CD14-positive monocyte (primary cell): Measurements from ENCODE around the gene CHI3L1. TPM values are rescaled to one million over a fixed set of nuclear protein-coding genes. Genes with fewer than 3 reads are reported as not detected.

ENCODE experiments used
- DNase-seq, 3 donors: peaks; one replicate each; pipeline ENCODE4 v3.0.0-alpha.2; 2011 to 2022
- H2AFZ ChIP-seq: 2 replicates; pipeline ENCODE4 v1.6.0; 2012; ENCODE audit warnings: mild to moderate bottlenecking, low read depth, low read length, inconsistent platforms; ENCODE audit not compliant: insufficient read depth, poor library complexity, severe bottlenecking
- H3K27ac ChIP-seq, 2 donors: 1 replicate in 1 of 2; 2 replicates in 1 of 2; pipeline ENCODE4 v1.5.1; 2012 to 2013; ENCODE audit warnings: low read length in 2 of 2, control low read depth in 1 of 2, inconsistent platforms in 1 of 2, low read depth in 1 of 2, mild to moderate bottlenecking in 1 of 2
- H3K27me3 ChIP-seq, 2 donors: one replicate each; pipeline versions ENCODE4 v1.6.0 to v1.6.1; 2011 to 2013; ENCODE audit warnings: low read length in 2 of 2; ENCODE audit not compliant: control insufficient read depth in 2 of 2, insufficient read depth in 2 of 2
- H3K36me3 ChIP-seq, 2 donors: replicated peaks in 1 of 2; 1 replicate in 1 of 2; 2 replicates in 1 of 2; pipeline versions ENCODE4 v1.5.1 to v1.6.1; 2012 to 2013; ENCODE audit warnings: low read length in 2 of 2, control low read depth in 1 of 2, inconsistent platforms in 1 of 2, mild to moderate bottlenecking in 1 of 2; ENCODE audit not compliant: insufficient read depth in 2 of 2, control insufficient read depth in 1 of 2
- H3K4me1 ChIP-seq, 2 donors: 1 replicate in 1 of 2; 2 replicates in 1 of 2; pipeline versions ENCODE4 v1.5.1 to v1.6.1; 2012 to 2013; ENCODE audit warnings: low read length in 2 of 2, control low read depth in 1 of 2, inconsistent platforms in 1 of 2, mild to moderate bottlenecking in 1 of 2, moderate library complexity in 1 of 2; ENCODE audit not compliant: insufficient read depth in 2 of 2, control insufficient read depth in 1 of 2
- H3K4me2 ChIP-seq: replicated peaks from 2 replicates; pipeline ENCODE3; 2012; ENCODE audit warnings: low read length, moderate library complexity, mild to moderate bottlenecking; ENCODE audit not compliant: poor library complexity, severe bottlenecking; ENCODE audit errors: extremely low read depth
- H3K4me3 ChIP-seq, 3 experiments: fragments of 200-600 bp in 1 of 3; sonication (generic) in 1 of 3; replicated peaks in 1 of 3; 1 replicate in 2 of 3; 2 replicates in 1 of 3; pipeline ENCODE4 v1.5.1; 2011 to 2013; ENCODE audit warnings: low read length in 3 of 3, mild to moderate bottlenecking in 3 of 3, control low read depth in 2 of 3, low read depth in 2 of 3, inconsistent platforms in 1 of 3, moderate library complexity in 1 of 3
- H3K79me2 ChIP-seq: 2 replicates; pipeline ENCODE4 v1.6.0; 2012; ENCODE audit warnings: mild to moderate bottlenecking, control low read depth, inconsistent platforms, low read length, moderate library complexity; ENCODE audit not compliant: insufficient read depth
- H3K9ac ChIP-seq: 2 replicates; pipeline ENCODE4 v1.6.0; 2017; ENCODE audit warnings: low read length, mild to moderate bottlenecking; ENCODE audit not compliant: insufficient read depth, poor library complexity, severe bottlenecking
- H3K9me3 ChIP-seq, 2 donors: replicated peaks in 1 of 2; 1 replicate in 1 of 2; 2 replicates in 1 of 2; pipeline versions ENCODE4 v1.5.1 to v1.6.1; 2012 to 2013; ENCODE audit warnings: low read length in 2 of 2, control low read depth in 1 of 2; ENCODE audit not compliant: control insufficient read depth in 1 of 2, insufficient read depth in 1 of 2
- H4K20me1 ChIP-seq: 2 replicates; pipeline ENCODE4 v1.6.0; 2012; ENCODE audit warnings: mild to moderate bottlenecking, low read length, control low read depth, moderate library complexity; ENCODE audit not compliant: insufficient read depth
- H3K27ac Mint-ChIP-seq, 7 donors: one replicate each; pipeline ENCODE4 v1.8.0; 2020; ENCODE audit warnings: mild to moderate bottlenecking in 7 of 7, mixed read lengths in 7 of 7, moderate library complexity in 6 of 7, inconsistent platforms in 2 of 7
- H3K27me3 Mint-ChIP-seq, 3 donors: one replicate each; pipeline ENCODE4 v1.8.0; 2021 to 2022; ENCODE audit warnings: low read depth in 3 of 3, mild to moderate bottlenecking in 3 of 3, mixed read lengths in 3 of 3, moderate library complexity in 3 of 3, inconsistent platforms in 1 of 3
- H3K36me3 Mint-ChIP-seq, 2 donors: one replicate each; pipeline ENCODE4 v1.8.0; 2020; ENCODE audit warnings: mixed read lengths in 2 of 2, inconsistent platforms in 1 of 2, mild to moderate bottlenecking in 1 of 2
- H3K4me1 Mint-ChIP-seq: one replicate; pipeline ENCODE4 v1.8.0; 2020; ENCODE audit warnings: mild to moderate bottlenecking, mixed read lengths
- H3K4me3 Mint-ChIP-seq, 2 donors: one replicate each; pipeline ENCODE4 v1.8.0; 2020; ENCODE audit warnings: mild to moderate bottlenecking in 2 of 2, mixed read lengths in 2 of 2, moderate library complexity in 1 of 2
- H3K9me3 Mint-ChIP-seq, 7 donors: one replicate each; pipeline ENCODE4 v1.8.0; 2020 to 2022; ENCODE audit warnings: mixed read lengths in 7 of 7, mild to moderate bottlenecking in 6 of 7, moderate library complexity in 6 of 7, inconsistent platforms in 2 of 7
- WGBS: methylation state at CpG from one replicate; pipeline ENCODE4 v1.1.5; 2013; ENCODE audit warnings: missing lambda C conversion rate; ENCODE audit not compliant: insufficient coverage; 5-methylcytosine and 5-hydroxymethylcytosine counted together
- intact Hi-C, 2 donors: fragments of 100-400 bp; cut with micrococcal nuclease; formaldehyde crosslinking; loops; one replicate each; pipeline versions ENCODE4 v1.15.0 to v1.15.1; 2023
- polyA plus RNA-seq, 3 donors: library from polyadenylated mRNA; depleted of rRNA in 1 of 3; unstranded in 2 of 3; stranded (reverse) in 1 of 3; fragments of 300-500 nt in 2 of 3; fragments of >200 nt in 1 of 3; fragmentation: Illumina TruSeq in 2 of 3; gene quantifications; 1 replicate in 2 of 3; 2 replicates in 1 of 3; pipeline ENCODE4 v1.2.3, GENCODE V29; 2012 to 2021
- TF ChIP-seq, protein P1 (sequence below): fragments of 200-600 bp; IDR thresholded peaks from one replicate; pipeline ENCODE4 v1.8.0; 2022; ENCODE audit warnings: antibody characterized with exemption, mild to moderate bottlenecking

The CHI3L1 gene
- polyA plus RNA-seq, 3 donors: 0.37 to 0.44 (median 0.43) TPM

DNA sequence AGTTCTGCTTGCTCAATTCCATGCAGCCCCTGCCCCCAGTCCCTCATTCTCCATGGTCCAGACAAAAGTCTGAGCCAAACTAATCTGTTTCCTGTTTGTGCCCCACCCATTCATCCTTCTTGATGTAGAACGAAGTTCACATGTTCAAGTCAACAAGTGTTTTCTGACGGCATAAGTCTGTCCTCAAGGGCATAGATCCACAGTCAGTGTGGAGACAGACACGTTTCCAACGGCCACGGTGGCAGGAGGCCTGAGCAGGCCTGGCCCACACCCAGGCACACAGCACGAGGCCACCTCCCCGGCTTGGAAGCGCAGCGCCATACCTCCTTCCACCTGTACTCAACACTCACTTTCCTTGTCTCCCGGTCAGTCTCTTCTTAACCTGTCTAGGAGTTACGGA, 42.9 kb downstream of the CHI3L1 start:
- no peak overlapping the region for H3K27ac ChIP-seq
- H2AFZ ChIP-seq: no peak overlapping the region
- Mint-ChIP-seq H3K27ac (peak overlapping the region in 2 of 7 donors; percentile 1 to 8), H3K4me1 (no peaks in the 10 kb centered on the region), H3K36me3 (no peaks in the 10 kb centered on the region), H3K9me3 (no peaks in the 10 kb centered on the region), H3K4me3 (no peak overlapping the region), H3K27me3 (peaks cover 0 to 13% (median 6%) of the 10 kb centered on the region in 3 donors)
- H3K4me3 ChIP-seq: no peak overlapping the region
- DNase-seq: no peak
- H4K20me1 ChIP-seq: no peaks in the 10 kb centered on the region
- intact Hi-C loops: no loop called here
- peaks cover 0 to 2% of the 10 kb centered on the region in 2 donors for H3K9me3 ChIP-seq
- H3K9ac ChIP-seq: no peak overlapping the region
- H3K4me1 ChIP-seq: no peaks in the 10 kb centered on the region
- WGBS: 95% methylated on average over 7 of the region's 11 CpGs
- no peaks in the 10 kb centered on the region for H3K79me2 ChIP-seq
- no peak overlapping the region for H3K4me2 ChIP-seq
- TF ChIP-seq, protein P1, sequence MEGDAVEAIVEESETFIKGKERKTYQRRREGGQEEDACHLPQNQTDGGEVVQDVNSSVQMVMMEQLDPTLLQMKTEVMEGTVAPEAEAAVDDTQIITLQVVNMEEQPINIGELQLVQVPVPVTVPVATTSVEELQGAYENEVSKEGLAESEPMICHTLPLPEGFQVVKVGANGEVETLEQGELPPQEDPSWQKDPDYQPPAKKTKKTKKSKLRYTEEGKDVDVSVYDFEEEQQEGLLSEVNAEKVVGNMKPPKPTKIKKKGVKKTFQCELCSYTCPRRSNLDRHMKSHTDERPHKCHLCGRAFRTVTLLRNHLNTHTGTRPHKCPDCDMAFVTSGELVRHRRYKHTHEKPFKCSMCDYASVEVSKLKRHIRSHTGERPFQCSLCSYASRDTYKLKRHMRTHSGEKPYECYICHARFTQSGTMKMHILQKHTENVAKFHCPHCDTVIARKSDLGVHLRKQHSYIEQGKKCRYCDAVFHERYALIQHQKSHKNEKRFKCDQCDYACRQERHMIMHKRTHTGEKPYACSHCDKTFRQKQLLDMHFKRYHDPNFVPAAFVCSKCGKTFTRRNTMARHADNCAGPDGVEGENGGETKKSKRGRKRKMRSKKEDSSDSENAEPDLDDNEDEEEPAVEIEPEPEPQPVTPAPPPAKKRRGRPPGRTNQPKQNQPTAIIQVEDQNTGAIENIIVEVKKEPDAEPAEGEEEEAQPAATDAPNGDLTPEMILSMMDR: no peak
- H3K27me3 ChIP-seq: peaks cover 0 to 19% of the 10 kb centered on the region in 2 donors
- no peaks in the 10 kb centered on the region for H3K36me3 ChIP-seq

DNA sequence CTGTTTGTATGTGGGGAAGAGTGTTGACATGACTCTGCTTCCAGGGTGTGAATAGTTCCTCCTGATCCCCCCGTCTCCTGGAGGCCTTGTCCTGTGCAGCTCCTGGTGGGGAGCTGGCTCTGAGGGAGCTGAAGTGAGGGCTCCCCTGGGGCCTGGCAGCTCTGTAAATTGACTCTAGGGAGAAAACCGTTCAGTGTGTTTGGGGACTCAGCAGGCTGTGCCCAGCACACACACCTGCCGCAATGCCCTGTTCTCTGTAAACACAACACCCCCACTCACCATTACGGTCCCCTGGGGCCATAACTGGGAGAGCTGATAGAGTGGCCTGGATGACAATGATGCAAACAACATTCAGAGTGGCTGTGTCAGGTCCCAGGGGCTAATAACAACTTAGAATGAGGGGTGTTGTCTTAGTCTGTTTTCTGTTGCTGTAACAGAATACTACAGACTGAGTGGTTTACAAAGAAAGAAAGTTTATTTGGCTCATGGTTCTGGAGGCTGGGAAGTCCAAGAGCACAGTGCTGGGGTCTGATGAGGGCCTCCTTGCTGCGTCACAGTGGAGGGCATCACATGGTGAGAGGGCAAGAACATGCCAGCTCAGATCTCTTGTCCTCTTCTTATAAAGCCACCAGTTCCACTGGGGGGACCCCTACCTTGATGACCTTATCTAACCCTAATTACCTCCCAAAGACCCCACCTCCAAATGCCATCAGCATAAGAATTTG, 43.7 kb downstream of the CHI3L1 start:
- peaks cover 0 to 13% (median 5%) of the 10 kb centered on the region in 3 donors for H3K27me3 Mint-ChIP-seq
- DNase-seq: no peak
- no peaks in the 10 kb centered on the region for H3K36me3 Mint-ChIP-seq
- H3K4me2 ChIP-seq: no peak overlapping the region
- H4K20me1 ChIP-seq: no peaks in the 10 kb centered on the region
- TF ChIP-seq, protein P1: no peak
- H3K27ac ChIP-seq: no peak overlapping the region
- H3K27ac Mint-ChIP-seq: peak overlapping the region in 1 of 7 donors; percentile 46
- no peak overlapping the region for H3K4me3 ChIP-seq
- H3K4me1 ChIP-seq: no peaks in the 10 kb centered on the region
- H3K79me2 ChIP-seq: no peaks in the 10 kb centered on the region
- no peaks in the 10 kb centered on the region for H3K9me3 Mint-ChIP-seq
- H3K4me1 Mint-ChIP-seq: no peaks in the 10 kb centered on the region
- 55% methylated on average over 2 of the region's 5 CpGs for WGBS
- no peak overlapping the region for H2AFZ ChIP-seq
- peaks cover 0 to 2% of the 10 kb centered on the region in 2 donors for H3K9me3 ChIP-seq
- H3K4me3 Mint-ChIP-seq: no peak overlapping the region
- intact Hi-C loops: no loop called here
- no peaks in the 10 kb centered on the region for H3K36me3 ChIP-seq
- peaks cover 6 to 25% of the 10 kb centered on the region in 2 donors for H3K27me3 ChIP-seq
- no peak overlapping the region for H3K9ac ChIP-seq
